ENCODE data around the gene DCPS. TPM values are rescaled to one million over a fixed set of nuclear protein-coding genes. Genes with fewer than 3 reads are reported as not detected.

DCPS gene
- total RNA-seq, 1 donor, result 8.3 TPM

DNA sequence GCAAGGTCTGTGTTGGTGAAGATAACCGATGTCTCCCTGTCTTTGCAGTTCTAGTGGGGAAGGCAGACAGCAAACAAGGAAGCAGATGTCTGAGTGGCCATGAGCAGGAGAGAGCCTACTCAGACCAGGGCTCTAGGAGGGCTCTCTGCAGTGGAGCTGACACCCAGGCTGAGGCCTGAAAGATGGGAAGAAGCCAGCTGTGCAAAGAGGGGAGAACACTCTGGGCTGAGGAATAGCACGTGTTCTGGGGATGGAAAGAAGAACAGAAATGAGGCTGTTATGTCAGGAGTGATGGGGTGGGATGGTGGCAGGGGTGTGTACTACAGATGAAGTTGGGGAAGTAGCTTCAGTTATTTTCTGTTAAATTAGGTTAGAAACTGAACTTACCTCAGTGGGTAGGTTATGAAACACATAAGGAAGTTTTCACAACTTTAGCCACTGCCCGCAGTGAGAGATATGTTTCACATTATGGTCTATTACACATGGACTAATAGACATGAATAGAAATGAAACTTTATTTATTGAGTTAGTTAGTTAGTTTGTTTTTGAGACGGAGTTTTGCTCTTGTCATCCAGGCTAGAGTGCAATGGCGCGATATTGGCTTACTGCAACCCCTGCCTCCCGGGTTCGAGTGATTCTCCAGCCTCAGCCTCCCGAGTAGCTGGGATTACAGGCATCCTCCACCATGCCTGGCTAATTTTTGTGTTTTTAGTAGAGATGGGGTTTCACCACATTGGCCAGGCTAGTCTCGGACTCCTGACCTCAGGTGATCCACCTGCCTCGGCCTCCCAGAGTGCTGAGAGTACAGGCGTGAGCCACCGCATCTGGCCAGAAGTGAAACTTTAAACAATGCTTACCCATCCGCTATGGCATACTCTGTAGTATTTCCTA, 7.8 kb downstream of the DCPS start:
- Histone ChIP-seq H3K36me3 (ENCODE audit: insufficient read depth, low read length) (no peaks in the 10 kb centered on the region), H3K27ac (ENCODE audit: low read depth, low read length) (no peak overlapping the region), H2AFZ (ENCODE audit: low read length) (no peak overlapping the region), H3K4me2 (ENCODE audit: insufficient read depth, low read length) (no peak overlapping the region), H3K4me3 (ENCODE audit: insufficient read depth, low read length) (no peak overlapping the region), H3K79me2 (ENCODE audit: insufficient read depth, low read length) (no peaks in the 10 kb centered on the region), H4K20me1 (ENCODE audit: insufficient read depth, low read length) (peaks cover 4% of the 10 kb centered on the region), H3K9me3 (ENCODE audit: low read depth, low read length) (no peaks in the 10 kb centered on the region), H3K27me3 (ENCODE audit: insufficient read depth, low read length) (no peaks in the 10 kb centered on the region), H3K4me1 (ENCODE audit: insufficient read depth, low read length) (no peaks in the 10 kb centered on the region)
- DNase-seq (ENCODE audit: insufficient read length, low spot score, missing footprints), result no peak
- TF ChIP-seq, protein P1, sequence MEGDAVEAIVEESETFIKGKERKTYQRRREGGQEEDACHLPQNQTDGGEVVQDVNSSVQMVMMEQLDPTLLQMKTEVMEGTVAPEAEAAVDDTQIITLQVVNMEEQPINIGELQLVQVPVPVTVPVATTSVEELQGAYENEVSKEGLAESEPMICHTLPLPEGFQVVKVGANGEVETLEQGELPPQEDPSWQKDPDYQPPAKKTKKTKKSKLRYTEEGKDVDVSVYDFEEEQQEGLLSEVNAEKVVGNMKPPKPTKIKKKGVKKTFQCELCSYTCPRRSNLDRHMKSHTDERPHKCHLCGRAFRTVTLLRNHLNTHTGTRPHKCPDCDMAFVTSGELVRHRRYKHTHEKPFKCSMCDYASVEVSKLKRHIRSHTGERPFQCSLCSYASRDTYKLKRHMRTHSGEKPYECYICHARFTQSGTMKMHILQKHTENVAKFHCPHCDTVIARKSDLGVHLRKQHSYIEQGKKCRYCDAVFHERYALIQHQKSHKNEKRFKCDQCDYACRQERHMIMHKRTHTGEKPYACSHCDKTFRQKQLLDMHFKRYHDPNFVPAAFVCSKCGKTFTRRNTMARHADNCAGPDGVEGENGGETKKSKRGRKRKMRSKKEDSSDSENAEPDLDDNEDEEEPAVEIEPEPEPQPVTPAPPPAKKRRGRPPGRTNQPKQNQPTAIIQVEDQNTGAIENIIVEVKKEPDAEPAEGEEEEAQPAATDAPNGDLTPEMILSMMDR (IDR thresholded peaks at IDR 0.05; ENCODE audit: extremely low read depth, low read depth, low read length), result no peak

DNA sequence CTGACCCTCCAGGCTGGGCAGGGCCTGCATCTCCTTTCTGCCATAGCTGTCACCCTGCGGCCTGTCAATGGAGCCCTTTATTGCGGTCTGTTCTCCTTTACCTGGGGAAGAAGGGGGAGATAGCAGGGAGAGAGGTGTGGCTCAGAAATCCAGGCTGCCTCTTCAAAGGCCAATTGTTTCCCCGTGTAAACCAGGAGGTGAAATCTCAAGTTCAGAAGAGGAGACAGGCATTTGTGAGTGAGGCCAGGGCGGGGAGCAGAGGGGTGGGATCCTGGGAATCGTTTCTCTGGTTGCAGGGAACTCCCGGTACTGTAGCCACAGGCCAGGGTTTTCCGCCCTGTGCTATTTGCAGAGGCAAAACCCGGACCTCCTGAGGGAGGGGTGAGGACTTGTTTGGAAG, 9.1 kb downstream of the DCPS start:
- Histone ChIP-seq H3K4me2 (ENCODE audit: insufficient read depth, low read length) (no peak overlapping the region), H3K4me3 (ENCODE audit: insufficient read depth, low read length) (no peak overlapping the region), H3K27ac (ENCODE audit: low read depth, low read length) (no peak overlapping the region), H3K4me1 (ENCODE audit: insufficient read depth, low read length) (peaks cover 9% of the 10 kb centered on the region), H3K36me3 (ENCODE audit: insufficient read depth, low read length) (no peaks in the 10 kb centered on the region), H3K9me3 (ENCODE audit: low read depth, low read length) (no peaks in the 10 kb centered on the region), H3K79me2 (ENCODE audit: insufficient read depth, low read length) (no peaks in the 10 kb centered on the region), H3K27me3 (ENCODE audit: insufficient read depth, low read length) (no peaks in the 10 kb centered on the region), H2AFZ (ENCODE audit: low read length) (no peak overlapping the region), H4K20me1 (ENCODE audit: insufficient read depth, low read length) (peaks cover 4% of the 10 kb centered on the region)
- TF ChIP-seq, protein P1 (IDR thresholded peaks at IDR 0.05; ENCODE audit: extremely low read depth, low read depth, low read length), result no peak
- no peak for DNase-seq (ENCODE audit: insufficient read length, low spot score, missing footprints)

DNA sequence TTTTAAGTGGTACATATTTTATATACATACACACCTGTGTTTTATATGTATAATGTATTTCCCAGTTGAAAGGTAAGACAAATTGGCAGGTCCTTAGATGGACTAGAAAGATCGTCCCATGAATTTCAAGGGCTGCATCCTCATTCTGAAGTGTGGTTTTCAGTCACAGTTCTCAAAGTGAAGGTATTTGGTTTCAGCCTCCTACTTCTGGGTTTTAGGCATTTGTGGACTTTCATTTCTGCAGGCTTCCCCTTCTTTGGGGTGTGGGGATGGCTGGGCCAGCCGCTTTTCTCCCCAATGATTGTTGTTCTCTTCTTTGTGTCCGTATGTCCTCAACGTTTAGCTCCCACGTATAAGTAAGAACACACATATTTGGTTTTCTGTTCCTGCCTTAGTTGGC, 10.0 kb downstream of the DCPS start:
- no peak overlapping the region for H3K27ac ChIP-seq (ENCODE audit: low read depth, low read length)
- DNase-seq (ENCODE audit: insufficient read length, low spot score, missing footprints), result no peak
- H3K9me3 ChIP-seq (ENCODE audit: low read depth, low read length), result no peaks in the 10 kb centered on the region
- H3K79me2 ChIP-seq (ENCODE audit: insufficient read depth, low read length), result no peaks in the 10 kb centered on the region
- H3K4me1 ChIP-seq (ENCODE audit: insufficient read depth, low read length), result peaks cover 18% of the 10 kb centered on the region
- no peak overlapping the region for H2AFZ ChIP-seq (ENCODE audit: low read length)
- TF ChIP-seq, protein P1 (IDR thresholded peaks at IDR 0.05; ENCODE audit: extremely low read depth, low read depth, low read length), result no peak
- H3K4me2 ChIP-seq (ENCODE audit: insufficient read depth, low read length), result no peak overlapping the region
- H3K36me3 ChIP-seq (ENCODE audit: insufficient read depth, low read length), result no peaks in the 10 kb centered on the region
- peaks cover 4% of the 10 kb centered on the region for H4K20me1 ChIP-seq (ENCODE audit: insufficient read depth, low read length)
- no peak overlapping the region for H3K4me3 ChIP-seq (ENCODE audit: insufficient read depth, low read length)
- H3K27me3 ChIP-seq (ENCODE audit: insufficient read depth, low read length), result no peaks in the 10 kb centered on the region

DNA sequence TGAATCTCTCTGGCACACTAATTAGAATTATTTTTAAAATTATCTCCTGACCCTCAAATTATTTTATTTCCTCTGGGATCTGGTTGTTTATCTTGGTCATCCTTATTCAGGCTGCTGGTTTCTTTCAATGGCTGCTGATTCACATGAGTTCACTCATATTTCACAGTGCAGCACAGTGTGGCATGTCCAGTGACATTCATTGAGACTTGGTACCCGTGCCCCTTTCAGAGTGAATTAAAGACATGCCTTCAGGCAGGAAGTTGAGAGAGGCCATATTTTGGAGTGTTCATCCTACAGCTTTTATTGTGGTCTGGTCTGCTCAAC, 13.5 kb downstream of the DCPS start:
- Histone ChIP-seq H3K27ac (ENCODE audit: low read depth, low read length) (peak overlapping the region; percentile 87), H3K4me3 (ENCODE audit: insufficient read depth, low read length) (peak overlapping the region; percentile 62), H3K27me3 (ENCODE audit: insufficient read depth, low read length) (no peaks in the 10 kb centered on the region), H3K79me2 (ENCODE audit: insufficient read depth, low read length) (no peaks in the 10 kb centered on the region), H4K20me1 (ENCODE audit: insufficient read depth, low read length) (no peaks in the 10 kb centered on the region), H3K36me3 (ENCODE audit: insufficient read depth, low read length) (peaks cover 2% of the 10 kb centered on the region), H3K4me2 (ENCODE audit: insufficient read depth, low read length) (peak overlapping the region; percentile 81), H3K9me3 (ENCODE audit: low read depth, low read length) (no peaks in the 10 kb centered on the region), H3K4me1 (ENCODE audit: insufficient read depth, low read length) (peaks cover 26% of the 10 kb centered on the region), H2AFZ (ENCODE audit: low read length) (peak overlapping the region; percentile 93)
- TF ChIP-seq, protein P1 (IDR thresholded peaks at IDR 0.05; ENCODE audit: extremely low read depth, low read depth, low read length), result no peak
- no peak for DNase-seq (ENCODE audit: insufficient read length, low spot score, missing footprints)

All from osteoblast (primary cell).